ENCODE data around the gene HELT.
A peak's percentile ranks its signal among the peaks of the same experiment; 100 is the strongest.

GRCh38 chr4:185020293-185020808, 2.1 kb downstream of the HELT start:
- TF ChIP-seq CTCF (conservative IDR thresholded peaks at IDR 0.05; ENCODE audit: low read depth, low read length) = no peak
- TF ChIP-seq EZH2 (IDR thresholded peaks at IDR 0.05; ENCODE audit: low read length, unreplicated experiment) = peak; percentile 75
- TF ChIP-seq EZH2phosphoT487 (IDR thresholded peaks at IDR 0.05; ENCODE audit: borderline replicate concordance, low read length) = no peak
